HepG2 (cell line): ENCODE results near the gene DNMBP. TPM values are rescaled to one million over a fixed set of nuclear protein-coding genes. Genes with fewer than 3 reads are reported as not detected.

Experiments used
- ATAC-seq: fragments of 200-7000 bp; cut with Tn5 transposase; 3 replicates; pipeline ENCODE4 v1.9.1; 2020; ENCODE audit warnings: mild to moderate bottlenecking, moderate library complexity
- BruUV-seq: library from RNA; stranded (reverse); fragments of 400-500 nt; replicated peaks from 2 replicates; lab custom pipeline; 2021; lab: Mats Ljungman, UMichigan
- CTCF ChIA-PET: fragments of 300-600 bp; formaldehyde crosslinking; extraction: SDS; loops from one replicate; lab custom pipeline; 2021; ENCODE audit warnings: low total read pairs, inconsistent platforms, low intra/inter-chr PET ratio; lab: Yijun Ruan, JAX
- POLR2A ChIA-PET: fragments of 350-600 bp; sonication (Branson Sonifier 250); formaldehyde crosslinking; loops from one replicate; lab custom pipeline; 2020; ENCODE audit warnings: antibody characterized with exemption, inconsistent platforms; lab: Yijun Ruan, JAX
- DNase-seq: peaks from one replicate; pipeline ENCODE4 v3.0.0-alpha.2; 2015; ENCODE audit warnings: low spot score
- FAIRE-seq: peaks from 3 replicates; lab custom pipeline; 2011; peaks lifted over from hg19 to GRCh38; lab: Jason Lieb, UNC
- H2AFZ ChIP-seq: one replicate; pipeline ENCODE4 v1.6.1; 2011; ENCODE audit warnings: low read length, inconsistent platforms
- H3K27ac ChIP-seq: fragments of 300-600 bp; 3 replicates; pipeline ENCODE4 v1.8.0; 2011; ENCODE audit warnings: mixed run types, mild to moderate bottlenecking, mixed read lengths, low read length, inconsistent platforms; ENCODE audit not compliant: insufficient read depth; ENCODE audit errors: extremely low read length
- H3K27me3 ChIP-seq, 2 experiments: fragments of 200-600 bp in 1 of 2; 2 replicates in 1 of 2; 3 replicates in 1 of 2; pipeline versions ENCODE4 v1.6.0 to v1.8.0; 2011; ENCODE audit warnings: low read length in 2 of 2, mild to moderate bottlenecking in 2 of 2, moderate library complexity in 2 of 2, inconsistent platforms in 1 of 2; ENCODE audit not compliant: insufficient read depth in 2 of 2, control insufficient read depth in 1 of 2
- H3K36me3 ChIP-seq, 2 experiments: fragments of 200-600 bp in 1 of 2; replicated peaks in 1 of 2; 2 replicates in 1 of 2; 3 replicates in 1 of 2; pipeline versions ENCODE4 v1.5.1 to v1.8.0; 2011; ENCODE audit warnings: low read length in 2 of 2, inconsistent platforms in 1 of 2; ENCODE audit not compliant: insufficient read depth in 2 of 2, control insufficient read depth in 1 of 2
- H3K4me1 ChIP-seq: 2 replicates; pipeline ENCODE4 v1.5.1; 2012; ENCODE audit warnings: low read length, inconsistent platforms; ENCODE audit not compliant: insufficient read depth
- H3K4me2 ChIP-seq: 2 replicates; pipeline ENCODE4 v1.6.0; 2011; ENCODE audit warnings: low read depth, low read length, inconsistent platforms
- H3K4me3 ChIP-seq, 3 experiments: fragments of 200-600 bp in 1 of 3; sonication (generic), shearing (Covaris generic) in 1 of 3; replicated peaks in 1 of 3; 2 replicates each; pipeline ENCODE4 v1.5.1; 2011 to 2016; ENCODE audit warnings: low read length in 3 of 3, inconsistent platforms in 2 of 3, low read depth in 2 of 3, mild to moderate bottlenecking in 2 of 3, control low read depth in 1 of 3, mixed read lengths in 1 of 3; ENCODE audit not compliant: insufficient read depth in 1 of 3
- H3K79me2 ChIP-seq: one replicate; pipeline ENCODE4 v1.6.1; 2011; ENCODE audit warnings: low read length, inconsistent platforms; ENCODE audit not compliant: insufficient read depth
- H3K9ac ChIP-seq: 2 replicates; pipeline ENCODE4 v1.6.0; 2011; ENCODE audit warnings: mild to moderate bottlenecking, low read depth, low read length, inconsistent platforms; ENCODE audit not compliant: insufficient read depth
- H3K9me3 ChIP-seq: 2 replicates; pipeline ENCODE4 v1.5.1; 2012; ENCODE audit warnings: mild to moderate bottlenecking, low read length
- H4K20me1 ChIP-seq: 2 replicates; pipeline ENCODE4 v1.6.0; 2011; ENCODE audit warnings: inconsistent platforms, mild to moderate bottlenecking, low read length, moderate library complexity; ENCODE audit not compliant: insufficient read depth
- IKZF4 ChIP-seq: sonication (generic); formaldehyde crosslinking; IDR thresholded peaks from 2 replicates; pipeline ENCODE4 v1.5.1; 2020; ENCODE audit warnings: borderline replicate concordance, mild to moderate bottlenecking, low read depth, missing genetic modification reagents; ENCODE audit errors: not compliant biosample characterization
- PRDM4 ChIP-seq: sonication (generic); formaldehyde crosslinking; IDR thresholded peaks from 2 replicates; pipeline ENCODE4 v1.9.0; 2021; ENCODE audit warnings: missing genetic modification reagents, borderline replicate concordance
- RNF2 ChIP-seq: fragments of 450-650 bp; conservative IDR thresholded peaks from 2 replicates; pipeline ENCODE4 v1.6.1; 2016; ENCODE audit warnings: low read depth
- WGBS: methylation state at CpG from one replicate; pipeline ENCODE4 v1.1.6; 2017; ENCODE audit warnings: low lambda C conversion rate; 5-methylcytosine and 5-hydroxymethylcytosine counted together
- in situ Hi-C: cut with HindIII; loops from 2 replicates; pipeline ENCODE4 v1.10.0; 2017; ENCODE audit warnings: low pct_unique_long_range_greater_than_20kb; ENCODE audit not compliant: extremely low pct_ligation_motif_present
- intact Hi-C: fragments of 100-400 bp; cut with micrococcal nuclease; formaldehyde crosslinking; loops from one replicate; pipeline ENCODE4 v1.10.0; 2022; ENCODE audit not compliant: unreplicated experiment
- polyA plus RNA-seq, 8 experiments: library from polyadenylated mRNA; depleted of rRNA in 3 of 8; stranded (reverse) in 7 of 8; unstranded in 1 of 8; fragments of >200 nt; fragmentation: Illumina TruSeq in 4 of 8; extraction: Trizol in 4 of 8; gene quantifications; 2 replicates each; pipeline versions ENCODE4 v1.2.1 to v1.2.3, GENCODE V29; 2011 to 2016; ENCODE audit warnings: low read depth in 4 of 8, missing spikeins in 1 of 8, mixed read lengths in 1 of 8; ENCODE audit not compliant: insufficient read depth in 1 of 8
- total RNA-seq, 5 experiments: library from RNA; depleted of rRNA; stranded (reverse); fragments of >200 nt; fragmentation: Illumina TruSeq; extraction: Trizol; gene quantifications; 2 replicates each; pipeline ENCODE4 v1.2.3, GENCODE V29; 2016; ENCODE audit warnings: low read depth in 1 of 5
- TF ChIP-seq, protein P1 (sequence below), 2 experiments: sonication (generic) in 1 of 2; formaldehyde crosslinking in 1 of 2; IDR thresholded peaks; 2 replicates each; pipeline versions ENCODE4 v1.5.1 to v1.6.1; 2011 to 2020; ENCODE audit warnings: borderline replicate concordance in 1 of 2, low read depth in 1 of 2, low read length in 1 of 2, mild to moderate bottlenecking in 1 of 2, missing genetic modification reagents in 1 of 2, moderate library complexity in 1 of 2

Gene DNMBP
- total and polyA plus RNA-seq, 2 of the 13 experiments (the other 11 are each of a cell fraction or from before 2014, with no cell fraction given), result 3.6 to 6.3 TPM

DNA sequence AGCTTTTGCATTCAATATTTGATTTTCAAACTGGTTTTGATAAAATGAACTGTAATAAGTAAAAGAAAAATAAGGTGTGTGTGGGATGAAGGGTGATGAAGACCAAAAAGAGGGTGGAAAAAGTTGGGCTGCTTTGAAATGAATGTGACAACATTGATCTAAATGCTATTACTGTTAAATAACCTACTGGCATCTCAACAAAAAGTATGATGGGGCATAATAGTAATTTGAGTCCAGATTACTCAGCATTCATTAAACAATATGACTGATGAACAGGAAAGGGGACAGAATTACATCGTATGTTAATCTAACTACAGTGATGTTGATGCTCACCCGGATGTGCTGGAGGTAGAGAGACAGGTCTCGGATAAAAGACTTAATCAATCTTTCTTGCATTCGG is 115.1 kb downstream of the DNMBP start:
- Histone ChIP-seq H3K27me3 (no peaks in the 10 kb centered on the region), H3K27ac (no peak overlapping the region), H3K36me3 (peaks cover 10 to 49% of the 10 kb centered on the region in 2 experiments), H3K9ac (no peak overlapping the region), H3K79me2 (no peaks in the 10 kb centered on the region), H3K9me3 (no peaks in the 10 kb centered on the region), H3K4me1 (no peaks in the 10 kb centered on the region), H2AFZ (no peak overlapping the region), H3K4me2 (no peak overlapping the region), H3K4me3 (no peak overlapping the region), H4K20me1 (no peaks in the 10 kb centered on the region)
- in situ Hi-C loops, result no loop called here
- no peak for TF ChIP-seq IKZF4 (CRISPR knock-in tag)
- TF ChIP-seq PRDM4 (CRISPR knock-in tag), result no peak
- TF ChIP-seq, protein P1, sequence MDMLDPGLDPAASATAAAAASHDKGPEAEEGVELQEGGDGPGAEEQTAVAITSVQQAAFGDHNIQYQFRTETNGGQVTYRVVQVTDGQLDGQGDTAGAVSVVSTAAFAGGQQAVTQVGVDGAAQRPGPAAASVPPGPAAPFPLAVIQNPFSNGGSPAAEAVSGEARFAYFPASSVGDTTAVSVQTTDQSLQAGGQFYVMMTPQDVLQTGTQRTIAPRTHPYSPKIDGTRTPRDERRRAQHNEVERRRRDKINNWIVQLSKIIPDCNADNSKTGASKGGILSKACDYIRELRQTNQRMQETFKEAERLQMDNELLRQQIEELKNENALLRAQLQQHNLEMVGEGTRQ (IDR thresholded peaks at IDR 0.05; ENCODE audit: low read depth, low read length), result no peak
- TF ChIP-seq, protein P1 (CRISPR knock-in tag; IDR thresholded peaks at IDR 0.05; ENCODE audit: borderline replicate concordance), result no peak
- no peak for TF ChIP-seq RNF2
- ATAC-seq, result no peak
- POLR2A ChIA-PET, result no interaction called here
- no TSS peak for BruUV-seq
- 92% methylated on average over 4 of the region's 4 CpGs for WGBS
- intact Hi-C loops, result no loop called here
- no peak for DNase-seq
- CTCF ChIA-PET, result no interaction called here
- no peak for FAIRE-seq
